Measurements from ENCODE around the gene ARFGAP2. TPM values are rescaled to one million over a fixed set of nuclear protein-coding genes. Genes with fewer than 3 reads are reported as not detected.

Gene ARFGAP2
- total and polyA plus RNA-seq, 2 of the 8 experiments (the other 6 are each of a cell fraction or from before 2014, with no cell fraction given), result 50.2 to 64.0 TPM

DNA sequence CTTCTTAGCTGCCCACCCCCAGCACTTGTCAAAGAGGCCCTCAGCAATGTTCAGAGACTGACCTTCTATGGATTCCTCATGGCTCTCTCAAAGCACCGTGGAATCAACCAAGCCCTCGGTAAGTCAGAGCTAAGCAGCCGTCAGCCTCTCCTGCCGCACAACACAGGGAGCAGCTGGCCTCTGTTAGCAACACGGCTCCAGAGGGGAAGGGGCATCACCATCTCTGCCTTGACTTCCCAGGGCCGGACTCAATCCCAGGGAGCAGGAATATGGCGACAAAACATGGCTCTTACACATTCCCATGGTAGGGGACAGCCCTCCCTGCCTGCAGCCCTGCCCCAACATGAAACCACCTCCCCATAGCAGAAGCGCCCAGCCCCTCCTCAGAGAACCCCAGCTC lies 18.9 kb downstream of the ARFGAP2 start (continued):
- TF ChIP-seq YY1 (IDR thresholded peaks at IDR 0.05; ENCODE audit: low read depth, low read length), result no peak
- TF ChIP-seq, protein P1, sequence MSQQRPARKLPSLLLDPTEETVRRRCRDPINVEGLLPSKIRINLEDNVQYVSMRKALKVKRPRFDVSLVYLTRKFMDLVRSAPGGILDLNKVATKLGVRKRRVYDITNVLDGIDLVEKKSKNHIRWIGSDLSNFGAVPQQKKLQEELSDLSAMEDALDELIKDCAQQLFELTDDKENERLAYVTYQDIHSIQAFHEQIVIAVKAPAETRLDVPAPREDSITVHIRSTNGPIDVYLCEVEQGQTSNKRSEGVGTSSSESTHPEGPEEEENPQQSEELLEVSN (IDR thresholded peaks at IDR 0.05), result no peak
